Neural cell (in vitro differentiated cells): ENCODE results near the gene PCAT6. TPM values are rescaled to one million over a fixed set of nuclear protein-coding genes. Genes with fewer than 3 reads are reported as not detected.

ENCODE experiments used
- H2AFZ ChIP-seq: fragments of 200-600, 300-800 bp; sonication (generic), shearing (Covaris generic); 2 replicates; pipeline ENCODE4 v1.6.0; 2014; ENCODE audit warnings: low read depth, mild to moderate bottlenecking, antibody characterized with exemption, low read length, moderate library complexity
- H3F3A ChIP-seq: fragments of 200-600 bp; shearing (Covaris generic); 2 replicates; pipeline ENCODE4 v1.6.1; 2016; ENCODE audit warnings: mild to moderate bottlenecking, moderate library complexity, mixed read lengths, antibody characterized with exemption, low read length; ENCODE audit not compliant: insufficient read depth, poor library complexity, severe bottlenecking
- H3K27ac ChIP-seq: fragments of 200-600, 300-800 bp; sonication (generic), shearing (Covaris generic); 2 replicates; pipeline ENCODE4 v1.5.1; 2014; ENCODE audit warnings: mild to moderate bottlenecking, low read length, moderate library complexity
- H3K27me3 ChIP-seq: fragments of 300-800, 200-600 bp; sonication (generic), shearing (Covaris generic); 2 replicates; pipeline ENCODE4 v1.6.0; 2014; ENCODE audit warnings: mild to moderate bottlenecking, low read depth, low read length, moderate library complexity; ENCODE audit not compliant: insufficient read depth
- H3K36me3 ChIP-seq: fragments of 300-800, 200-600 bp; sonication (generic), shearing (Covaris generic); 2 replicates; pipeline ENCODE4 v1.5.1; 2014; ENCODE audit warnings: mild to moderate bottlenecking, antibody characterized with exemption, low read length, moderate library complexity; ENCODE audit not compliant: insufficient read depth
- H3K4me2 ChIP-seq: fragments of 300-800, 200-600 bp; sonication (generic), shearing (Covaris generic); 2 replicates; pipeline ENCODE4 v1.6.0; 2014; ENCODE audit warnings: mild to moderate bottlenecking, low read length
- H3K4me3 ChIP-seq: fragments of 300-800, 200-600 bp; sonication (generic), shearing (Covaris generic); 2 replicates; pipeline ENCODE4 v1.5.1; 2014; ENCODE audit warnings: mild to moderate bottlenecking, low read length, moderate library complexity
- H3K79me2 ChIP-seq: fragments of 200-600 bp; shearing (Covaris generic); replicated peaks from 2 replicates; pipeline ENCODE4 v1.6.0; 2014; ENCODE audit warnings: mild to moderate bottlenecking, low read length, moderate library complexity; ENCODE audit not compliant: insufficient read depth
- H3K9ac ChIP-seq: fragments of 300-800, 200-600 bp; sonication (generic), shearing (Covaris generic); 2 replicates; pipeline ENCODE4 v1.6.1; 2016; ENCODE audit warnings: mild to moderate bottlenecking, low read length, mixed read lengths
- H3K9me2 ChIP-seq: fragments of 200-600 bp; shearing (Covaris generic); 2 replicates; pipeline ENCODE4 v1.6.1; 2016; ENCODE audit warnings: mild to moderate bottlenecking, low read length, mixed read lengths; ENCODE audit not compliant: insufficient read depth
- H3K9me3 ChIP-seq: fragments of 200-600, 300-800 bp; sonication (generic), shearing (Covaris generic); 2 replicates; pipeline ENCODE4 v1.6.1; 2016; ENCODE audit warnings: mild to moderate bottlenecking, mixed run types, low read length, moderate library complexity, mixed read lengths
- H4K20me1 ChIP-seq: fragments of 200-600 bp; shearing (Covaris generic); 2 replicates; pipeline ENCODE4 v1.6.1; 2016; ENCODE audit warnings: mild to moderate bottlenecking, mixed run types; ENCODE audit not compliant: insufficient read depth
- EP300 ChIP-seq: fragments of 450-650 bp; conservative IDR thresholded peaks from 2 replicates; pipeline ENCODE4 v1.6.1; 2014; ENCODE audit warnings: antibody characterized with exemption, mild to moderate bottlenecking, moderate library complexity; ENCODE audit not compliant: poor library complexity, severe bottlenecking
- EZH2 ChIP-seq: fragments of 200-600, 300-800 bp; shearing (Covaris generic), sonication (generic); IDR thresholded peaks from 2 replicates; pipeline ENCODE4 v1.6.1; 2014; ENCODE audit warnings: antibody characterized with exemption, low read length, borderline replicate concordance, mild to moderate bottlenecking; ENCODE audit not compliant: insufficient read depth, poor library complexity, severe bottlenecking
- MXI1 ChIP-seq: fragments of 450-650 bp; conservative IDR thresholded peaks from 2 replicates; pipeline ENCODE4 v1.6.1; 2014; ENCODE audit warnings: antibody characterized with exemption, mild to moderate bottlenecking; ENCODE audit not compliant: poor library complexity, severe bottlenecking
- POLR2AphosphoS5 ChIP-seq: IDR thresholded peaks from 2 replicates; pipeline ENCODE4 v1.6.1; 2012
- RAD21 ChIP-seq: fragments of 450-650 bp; conservative IDR thresholded peaks from 2 replicates; pipeline ENCODE4 v1.6.1; 2014; ENCODE audit warnings: antibody characterized with exemption, mild to moderate bottlenecking, moderate library complexity
- SMC3 ChIP-seq: fragments of 450-650 bp; conservative IDR thresholded peaks from 2 replicates; pipeline ENCODE4 v1.6.1; 2014; ENCODE audit warnings: antibody characterized with exemption, mild to moderate bottlenecking, moderate library complexity; ENCODE audit not compliant: poor library complexity
- TAF1 ChIP-seq: IDR thresholded peaks from 2 replicates; pipeline ENCODE4 v1.6.1; 2012; ENCODE audit warnings: low read depth
- polyA plus RNA-seq: library from polyadenylated mRNA; depleted of rRNA; stranded (reverse); fragments of >200 nt; gene quantifications from 2 replicates; pipeline ENCODE4 v1.2.3, GENCODE V29; 2014
- TF ChIP-seq, protein P1 (sequence below): fragments of 450-650 bp; IDR thresholded peaks from 2 replicates; pipeline ENCODE4 v1.5.1; 2014; ENCODE audit warnings: antibody characterized with exemption, mild to moderate bottlenecking, moderate library complexity; ENCODE audit not compliant: poor library complexity, severe bottlenecking
- TF ChIP-seq, protein P2 (sequence below): IDR thresholded peaks from 2 replicates; pipeline ENCODE4 v1.6.1; 2012; ENCODE audit warnings: borderline replicate concordance

Gene PCAT6
- polyA plus RNA-seq, 1 donor from 2014 or later = 0.76 TPM

DNA sequence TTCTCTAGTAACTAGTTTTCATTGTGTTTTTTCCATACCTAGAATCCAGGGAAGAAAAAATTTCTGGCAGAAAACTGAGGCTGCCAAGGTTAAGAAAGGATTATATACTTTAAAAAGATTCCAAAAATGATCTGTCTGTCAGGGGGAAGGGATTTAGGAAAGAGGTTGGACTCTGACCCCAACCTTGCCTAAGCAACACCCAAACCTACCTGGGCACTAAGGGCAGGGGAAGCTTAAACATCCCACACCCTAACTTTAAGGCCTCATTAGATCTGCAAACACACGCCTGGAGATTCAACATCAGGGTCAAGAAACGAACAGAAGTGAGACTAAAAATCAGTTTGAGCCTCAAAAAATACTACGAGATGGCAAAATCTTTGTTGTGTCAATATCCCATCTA is 22.0 kb upstream of the PCAT6 start:
- no peak overlapping the region for H3K4me3 ChIP-seq
- H3K79me2 ChIP-seq = peaks cover 96% of the 10 kb centered on the region
- peaks cover 76% of the 10 kb centered on the region for H4K20me1 ChIP-seq
- TF ChIP-seq EP300 (no peak), SMC3 (no peak), TAF1 (no peak)
- TF ChIP-seq, protein P1, sequence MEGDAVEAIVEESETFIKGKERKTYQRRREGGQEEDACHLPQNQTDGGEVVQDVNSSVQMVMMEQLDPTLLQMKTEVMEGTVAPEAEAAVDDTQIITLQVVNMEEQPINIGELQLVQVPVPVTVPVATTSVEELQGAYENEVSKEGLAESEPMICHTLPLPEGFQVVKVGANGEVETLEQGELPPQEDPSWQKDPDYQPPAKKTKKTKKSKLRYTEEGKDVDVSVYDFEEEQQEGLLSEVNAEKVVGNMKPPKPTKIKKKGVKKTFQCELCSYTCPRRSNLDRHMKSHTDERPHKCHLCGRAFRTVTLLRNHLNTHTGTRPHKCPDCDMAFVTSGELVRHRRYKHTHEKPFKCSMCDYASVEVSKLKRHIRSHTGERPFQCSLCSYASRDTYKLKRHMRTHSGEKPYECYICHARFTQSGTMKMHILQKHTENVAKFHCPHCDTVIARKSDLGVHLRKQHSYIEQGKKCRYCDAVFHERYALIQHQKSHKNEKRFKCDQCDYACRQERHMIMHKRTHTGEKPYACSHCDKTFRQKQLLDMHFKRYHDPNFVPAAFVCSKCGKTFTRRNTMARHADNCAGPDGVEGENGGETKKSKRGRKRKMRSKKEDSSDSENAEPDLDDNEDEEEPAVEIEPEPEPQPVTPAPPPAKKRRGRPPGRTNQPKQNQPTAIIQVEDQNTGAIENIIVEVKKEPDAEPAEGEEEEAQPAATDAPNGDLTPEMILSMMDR = no peak
- H3F3A ChIP-seq = peaks cover 3% of the 10 kb centered on the region
- no peak overlapping the region for H2AFZ ChIP-seq
- H3K27me3 ChIP-seq = no peaks in the 10 kb centered on the region
- H3K9me3 ChIP-seq = no peaks in the 10 kb centered on the region
- H3K9me2 ChIP-seq = no peaks in the 10 kb centered on the region
- no peaks in the 10 kb centered on the region for H3K36me3 ChIP-seq
- H3K27ac ChIP-seq = no peak overlapping the region
- H3K9ac ChIP-seq = no peak overlapping the region
- no peak overlapping the region for H3K4me2 ChIP-seq

DNA sequence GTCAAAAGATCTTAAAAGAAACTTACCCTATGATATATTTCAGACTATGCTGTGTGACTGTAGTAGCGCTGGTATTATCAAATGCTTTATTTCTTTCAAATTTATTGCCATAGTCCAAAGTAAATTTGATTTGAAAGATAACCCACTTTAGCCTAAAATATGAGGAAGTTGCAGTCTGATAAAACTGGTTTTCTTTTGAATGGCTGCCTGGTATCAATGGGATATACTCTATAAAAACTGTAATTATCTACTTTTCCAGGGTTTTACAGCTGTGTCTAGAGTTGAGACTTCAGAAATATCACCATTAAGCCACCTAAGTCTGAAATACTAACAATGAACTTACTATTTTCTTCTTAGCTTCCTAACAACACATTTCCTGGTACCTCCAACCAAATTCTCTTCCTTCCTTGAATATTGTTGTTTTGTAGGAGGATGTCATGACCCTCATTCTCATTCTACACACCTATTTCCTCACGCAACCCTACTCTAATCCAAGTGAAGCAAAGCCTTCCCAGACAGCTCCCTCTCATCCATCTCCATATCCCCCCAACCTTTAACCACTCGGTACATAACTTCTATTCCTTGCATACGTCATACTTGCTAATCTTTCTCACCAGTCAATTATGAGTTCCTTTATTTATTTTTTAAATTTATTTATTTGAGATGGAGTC is 19.5 kb upstream of the PCAT6 start:
- TF ChIP-seq SMC3 = no peak
- no peak for TF ChIP-seq POLR2AphosphoS5
- no peak for TF ChIP-seq RAD21
- TF ChIP-seq, protein P1 = no peak
- TF ChIP-seq TAF1 = no peak
- TF ChIP-seq, protein P2, sequence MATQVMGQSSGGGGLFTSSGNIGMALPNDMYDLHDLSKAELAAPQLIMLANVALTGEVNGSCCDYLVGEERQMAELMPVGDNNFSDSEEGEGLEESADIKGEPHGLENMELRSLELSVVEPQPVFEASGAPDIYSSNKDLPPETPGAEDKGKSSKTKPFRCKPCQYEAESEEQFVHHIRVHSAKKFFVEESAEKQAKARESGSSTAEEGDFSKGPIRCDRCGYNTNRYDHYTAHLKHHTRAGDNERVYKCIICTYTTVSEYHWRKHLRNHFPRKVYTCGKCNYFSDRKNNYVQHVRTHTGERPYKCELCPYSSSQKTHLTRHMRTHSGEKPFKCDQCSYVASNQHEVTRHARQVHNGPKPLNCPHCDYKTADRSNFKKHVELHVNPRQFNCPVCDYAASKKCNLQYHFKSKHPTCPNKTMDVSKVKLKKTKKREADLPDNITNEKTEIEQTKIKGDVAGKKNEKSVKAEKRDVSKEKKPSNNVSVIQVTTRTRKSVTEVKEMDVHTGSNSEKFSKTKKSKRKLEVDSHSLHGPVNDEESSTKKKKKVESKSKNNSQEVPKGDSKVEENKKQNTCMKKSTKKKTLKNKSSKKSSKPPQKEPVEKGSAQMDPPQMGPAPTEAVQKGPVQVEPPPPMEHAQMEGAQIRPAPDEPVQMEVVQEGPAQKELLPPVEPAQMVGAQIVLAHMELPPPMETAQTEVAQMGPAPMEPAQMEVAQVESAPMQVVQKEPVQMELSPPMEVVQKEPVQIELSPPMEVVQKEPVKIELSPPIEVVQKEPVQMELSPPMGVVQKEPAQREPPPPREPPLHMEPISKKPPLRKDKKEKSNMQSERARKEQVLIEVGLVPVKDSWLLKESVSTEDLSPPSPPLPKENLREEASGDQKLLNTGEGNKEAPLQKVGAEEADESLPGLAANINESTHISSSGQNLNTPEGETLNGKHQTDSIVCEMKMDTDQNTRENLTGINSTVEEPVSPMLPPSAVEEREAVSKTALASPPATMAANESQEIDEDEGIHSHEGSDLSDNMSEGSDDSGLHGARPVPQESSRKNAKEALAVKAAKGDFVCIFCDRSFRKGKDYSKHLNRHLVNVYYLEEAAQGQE = no peak
- TF ChIP-seq EP300 = no peak
- no peak for TF ChIP-seq EZH2
- TF ChIP-seq MXI1 = no peak
- Histone ChIP-seq H3K4me3 (no peak overlapping the region), H3F3A (peaks cover 3% of the 10 kb centered on the region), H2AFZ (no peak overlapping the region), H3K9ac (no peak overlapping the region), H3K27me3 (no peaks in the 10 kb centered on the region), H3K79me2 (peaks cover 96% of the 10 kb centered on the region), H3K27ac (no peak overlapping the region), H3K4me2 (no peak overlapping the region), H4K20me1 (peaks cover 79% of the 10 kb centered on the region), H3K9me2 (no peaks in the 10 kb centered on the region), H3K36me3 (no peaks in the 10 kb centered on the region), H3K9me3 (no peaks in the 10 kb centered on the region)
